Esophagus squamous epithelium (tissue), 4 donors: ENCODE measurements around the gene PTPRT.

Source experiments
- CTCF ChIP-seq, 6 experiments: fragments of 450-650 bp in 4 of 6; fragments of 200-600 bp in 2 of 6; sonication (generic) in 2 of 6; IDR thresholded peaks; one replicate each; pipeline ENCODE4 v1.5.1; 2016 to 2019; ENCODE audit warnings: antibody characterized with exemption in 6 of 6, mild to moderate bottlenecking in 4 of 6, moderate library complexity in 4 of 6
- POLR2A ChIP-seq, 4 donors: fragments of 450-650 bp; IDR thresholded peaks; one replicate each; pipeline ENCODE4 v1.6.1; 2017; ENCODE audit warnings: antibody characterized with exemption in 4 of 4, mild to moderate bottlenecking in 4 of 4, moderate library complexity in 3 of 4

GRCh38 chr20:42204109-42204660 is 985.5 kb downstream of the PTPRT start:
- TF ChIP-seq CTCF (IDR thresholded peaks at IDR 0.05): peak in 1 of 6 experiments; percentile 36
- TF ChIP-seq POLR2A (IDR thresholded peaks at IDR 0.05): no peak
